GM18511 (cell line): ENCODE measurements around the gene PKD2L1.
A peak's percentile ranks its signal among the peaks of the same experiment; 100 is the strongest.
"Not testable (repeated sequence)": the region's sequence is repeated elsewhere in the genome, so short reads cannot be mapped to it uniquely, and the experiment has no call there.

Source experiments
- ATAC-seq: cut with Tn5 transposase; IDR thresholded peaks from one replicate; pipeline ENCODE4 v1.9.1; 2021; ENCODE audit warnings: mild to moderate bottlenecking, moderate library complexity; ENCODE audit not compliant: unreplicated experiment

Gene PKD2L1

GRCh38 chr10:100330079-100330478 is at the start of gene PKD2L1:
Gene PKD2L1 (minus strand): TSS chr10:100330228. CDS start chr10:100330103, 125 bp downstream.
- ATAC-seq, result no peak

DNA sequence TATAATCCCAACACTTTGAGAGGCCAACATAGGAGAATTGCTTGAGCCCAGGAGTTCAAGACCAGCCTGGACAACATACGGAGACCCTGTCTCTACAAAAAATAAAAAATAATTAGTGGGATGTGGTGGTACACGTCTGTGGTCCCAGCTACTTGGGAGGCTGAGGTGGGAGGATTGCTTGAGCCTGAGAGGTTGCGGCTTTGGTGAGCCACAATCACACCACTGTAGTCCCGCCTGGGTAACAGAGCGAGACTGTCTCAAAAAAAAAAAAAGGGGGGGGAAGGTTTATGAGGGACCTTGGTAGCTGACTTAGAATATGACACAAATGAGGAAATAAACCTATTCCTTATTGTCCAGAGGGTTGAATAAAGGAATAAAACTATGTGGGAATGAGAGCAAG is 47.8 kb upstream of the PKD2L1 start:
- no peak for ATAC-seq

GRCh38 chr10:100376656-100377055 is 46.6 kb upstream of the PKD2L1 start:
- ATAC-seq, result not testable (repeated sequence)

DNA sequence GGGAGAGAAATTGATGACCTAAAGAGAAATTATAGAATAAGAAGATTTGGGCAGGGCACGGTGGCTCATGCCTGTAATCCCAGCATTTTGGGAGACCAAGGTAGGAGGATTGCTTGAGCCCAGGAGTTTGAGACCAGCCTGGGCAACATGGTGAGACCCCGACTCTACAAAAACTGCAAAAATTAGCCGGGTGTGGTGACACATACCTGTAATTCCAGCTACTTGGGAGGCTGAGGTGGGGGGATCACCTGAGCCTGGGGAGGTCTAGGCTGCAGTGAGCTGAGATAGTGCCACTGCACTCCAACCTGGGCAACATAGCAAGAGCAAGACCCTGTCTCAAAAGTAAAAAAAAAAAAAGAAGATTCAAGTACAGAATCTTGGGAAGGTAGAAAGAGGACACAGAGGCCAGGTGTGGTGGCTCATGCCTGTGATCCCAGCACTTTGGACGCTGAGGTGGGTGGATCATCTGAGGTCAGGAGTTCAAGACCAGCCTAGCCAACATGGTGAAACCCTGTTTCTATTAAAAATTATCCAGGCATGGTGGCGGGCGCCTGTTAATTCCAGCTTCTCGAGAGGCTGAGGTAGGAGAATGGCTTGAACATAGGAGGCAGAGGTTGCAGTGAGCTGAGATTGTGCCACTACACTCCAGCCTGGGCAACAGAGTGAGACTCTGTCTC is 44.8 kb upstream of the PKD2L1 start:
- not testable (repeated sequence) for ATAC-seq

DNA sequence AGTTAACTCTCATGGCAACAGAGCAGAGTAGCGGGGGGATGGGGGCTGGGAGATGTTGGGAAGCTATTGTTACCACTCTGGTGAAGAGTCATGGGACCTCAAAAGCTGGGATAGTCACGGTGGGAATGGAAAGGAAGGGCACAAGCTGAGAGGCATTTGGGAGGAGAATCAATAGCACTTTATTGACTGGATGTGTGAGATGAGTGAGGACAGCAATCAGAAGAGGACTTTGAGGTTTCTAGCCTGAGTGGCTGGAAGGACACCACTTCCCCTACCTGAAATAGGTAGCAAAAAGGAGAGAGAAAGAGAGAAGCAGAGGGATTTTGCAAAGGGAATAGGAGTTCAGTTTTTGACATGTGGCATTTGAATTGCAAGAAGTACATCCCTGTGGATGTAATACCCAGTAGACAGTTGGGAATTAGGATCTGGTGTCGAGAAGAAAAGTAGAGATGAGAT is 44.2 kb upstream of the PKD2L1 start:
- no peak for ATAC-seq

DNA sequence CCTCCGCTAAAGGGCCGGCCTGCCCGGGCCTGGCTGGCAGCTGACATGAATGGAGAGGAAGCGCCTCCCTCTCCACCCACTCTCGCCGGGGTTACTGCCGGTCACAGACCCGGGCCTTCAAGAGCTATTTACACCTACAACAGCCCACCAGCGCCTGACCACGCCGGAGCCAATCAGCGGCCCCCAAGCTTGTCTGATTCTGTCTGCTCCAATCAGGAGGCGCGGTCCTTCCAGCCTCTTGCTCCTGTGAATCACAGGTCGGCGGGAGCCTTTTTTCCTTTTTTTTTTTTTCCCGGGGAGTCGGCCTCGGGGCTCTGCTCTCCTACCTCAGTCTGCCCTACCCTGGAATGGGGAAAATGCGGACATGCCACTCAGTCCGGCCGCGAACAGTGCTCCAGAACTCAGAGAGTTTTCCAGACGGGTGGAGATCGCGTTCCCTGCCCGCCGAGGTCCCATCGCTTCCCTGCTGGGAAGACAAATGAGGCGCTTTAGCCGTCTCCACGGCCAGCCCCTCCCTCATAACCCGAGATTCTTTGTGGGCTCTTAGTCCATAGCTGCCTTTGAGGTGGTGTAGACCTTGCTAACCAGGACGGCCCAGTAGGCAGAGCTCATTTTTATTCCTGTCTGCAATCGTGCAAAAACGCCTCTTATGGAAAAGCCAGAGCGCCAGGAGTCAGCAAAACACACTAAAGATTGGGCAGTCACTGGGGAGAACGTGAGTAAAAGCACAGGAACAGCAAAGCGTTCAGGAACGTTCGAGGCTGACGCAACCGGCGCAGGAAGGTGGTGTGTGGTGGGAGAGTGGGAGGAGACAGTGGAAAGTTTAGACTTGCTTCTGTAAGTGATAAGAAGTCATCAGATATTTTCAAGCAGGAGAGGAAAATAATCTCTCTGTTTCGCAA is 43.5 kb upstream of the PKD2L1 start:
- ATAC-seq, result peak; percentile 96

- ATAC-seq, result no peak
Measured at GRCh38 chr10:100372415-100373297, 42.6 kb upstream of the PKD2L1 start.

- ATAC-seq, result no peak
Measured at GRCh38 chr10:100371482-100372027, 41.5 kb upstream of the PKD2L1 start.

GRCh38 chr10:100370714-100371481 is 40.9 kb upstream of the PKD2L1 start:
- no peak for ATAC-seq

- ATAC-seq, result no peak
Measured at GRCh38 chr10:100368721-100369120, 38.7 kb upstream of the PKD2L1 start.

- no peak for ATAC-seq
Measured at GRCh38 chr10:100364735-100365391, 34.8 kb upstream of the PKD2L1 start.

GRCh38 chr10:100364175-100364574 is 34.1 kb upstream of the PKD2L1 start:
- no peak for ATAC-seq

GRCh38 chr10:100362570-100363496 is 32.8 kb upstream of the PKD2L1 start:
- no peak for ATAC-seq

DNA sequence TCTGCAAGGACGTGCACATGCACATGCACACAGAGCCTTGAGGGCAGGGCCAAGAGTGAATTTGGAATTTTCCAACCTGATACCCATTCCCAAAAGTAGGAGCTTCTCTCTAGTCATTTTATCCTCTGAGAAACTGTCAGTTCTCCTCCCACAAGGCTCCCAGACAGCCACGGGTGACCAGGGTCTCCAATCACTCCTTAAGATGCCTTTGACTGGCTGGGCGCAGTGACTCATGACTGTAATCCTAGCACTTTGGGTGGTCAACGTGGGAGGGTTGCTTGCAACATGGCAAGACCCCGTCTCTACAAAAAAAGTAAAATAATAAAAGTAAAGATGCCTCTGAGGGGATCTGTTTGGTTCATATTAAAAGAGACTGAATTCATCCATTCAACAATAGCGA is 30.2 kb upstream of the PKD2L1 start:
- ATAC-seq, result no peak

DNA sequence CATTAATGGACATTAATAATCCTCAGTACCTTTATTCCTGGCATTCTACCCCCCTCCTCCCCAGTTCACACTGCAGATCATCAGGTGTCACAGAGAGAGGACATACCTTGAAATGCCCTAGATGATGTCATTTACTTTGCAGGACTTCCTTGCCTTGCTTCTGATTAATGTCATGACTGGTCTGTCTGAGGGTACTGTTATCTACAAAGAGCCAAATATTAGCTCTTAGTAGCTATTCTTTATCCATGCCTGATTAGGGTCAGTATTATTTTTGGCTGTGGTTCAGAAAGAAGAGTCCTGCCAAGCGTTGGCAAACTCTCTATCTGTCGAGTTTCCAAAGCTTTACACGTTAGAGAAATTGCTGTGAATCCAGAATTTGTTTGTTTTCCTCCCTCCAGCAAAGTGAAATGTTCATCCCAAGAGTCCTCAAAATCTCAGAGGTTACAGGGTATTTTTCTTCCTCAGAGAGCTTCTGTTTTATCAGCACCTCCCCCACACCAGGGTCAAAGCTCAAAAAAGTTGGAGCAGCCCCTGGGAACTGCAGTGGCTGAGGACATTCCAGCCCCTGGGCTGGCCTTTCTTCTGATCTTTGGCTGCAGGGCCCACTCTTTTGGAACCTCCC is 29.6 kb upstream of the PKD2L1 start:
- ATAC-seq, result no peak

DNA sequence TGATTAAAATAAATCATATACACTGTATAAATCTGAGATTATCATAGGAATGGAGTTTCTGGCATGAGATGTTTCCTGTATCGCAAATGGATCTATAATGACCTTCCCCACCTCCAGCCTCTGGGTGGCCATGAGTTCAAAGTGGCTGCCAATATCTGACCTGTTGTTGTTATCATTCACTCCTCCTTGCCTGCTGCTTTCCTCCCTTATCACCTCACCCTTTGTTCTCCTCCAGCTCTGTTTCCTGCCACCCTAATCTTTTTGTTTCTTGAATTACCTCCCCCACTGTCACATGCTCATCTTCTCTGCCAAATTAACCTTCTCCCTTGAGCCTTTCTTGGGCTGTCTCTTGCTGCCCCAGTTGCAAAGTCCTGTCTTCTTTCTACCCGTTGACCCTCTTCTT is 29.0 kb upstream of the PKD2L1 start:
- no peak for ATAC-seq

- no peak for ATAC-seq
Measured at GRCh38 chr10:100357059-100357858, 27.2 kb upstream of the PKD2L1 start.
